HFF-Myc (cell line): Measurements from ENCODE around the gene SGCD.

Experiments used
- DNase-seq: peaks from one replicate; pipeline ENCODE4 v3.0.0-alpha.2; 2011; ENCODE audit warnings: low read depth; ENCODE audit errors: extremely low read depth
- H3K4me3 ChIP-seq: replicated peaks from 2 replicates; pipeline ENCODE4 v1.5.1; 2011; ENCODE audit warnings: low read depth, mild to moderate bottlenecking, control low read depth, low read length
- CTCF ChIP-seq: IDR thresholded peaks from 2 replicates; pipeline ENCODE4 v1.5.1; 2012; ENCODE audit warnings: mild to moderate bottlenecking, low read depth, low read length, control low read depth; ENCODE audit errors: missing control alignments

SGCD gene

GRCh38 chr5:156322666-156323065 is 4.3 kb upstream of the SGCD start:
- no peak for TF ChIP-seq CTCF
- no peak overlapping the region for H3K4me3 ChIP-seq
- no peak for DNase-seq

DNA sequence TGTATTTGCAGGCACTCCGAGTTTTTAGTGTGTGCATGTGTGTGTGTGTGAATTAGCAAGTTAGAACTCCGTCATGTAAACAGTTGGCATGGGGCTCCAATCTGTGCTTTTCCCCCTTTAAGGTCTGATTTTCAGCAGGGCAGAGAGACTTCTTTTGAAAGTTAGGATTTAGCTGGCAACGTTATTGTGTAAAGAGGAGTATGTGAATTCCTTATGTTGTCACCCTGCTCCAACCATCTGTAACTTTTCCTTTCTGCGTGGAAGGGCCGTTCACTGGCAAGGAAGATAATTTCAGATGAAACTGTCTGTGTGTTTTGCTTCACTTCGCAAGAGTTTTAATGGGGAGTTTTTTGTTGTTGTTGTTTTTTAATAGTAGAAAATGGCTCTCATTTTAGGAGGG is 332 bp downstream of the SGCD start:
- TF ChIP-seq CTCF: no peak
- no peak for DNase-seq
- peak overlapping the region; percentile 60 for H3K4me3 ChIP-seq

GRCh38 chr5:156328161-156328560 is 1.2 kb downstream of the SGCD start:
- no peak for TF ChIP-seq CTCF
- peak overlapping the region; percentile 60 for H3K4me3 ChIP-seq
- no peak for DNase-seq

GRCh38 chr5:156328766-156329165 is 1.8 kb downstream of the SGCD start:
- TF ChIP-seq CTCF: no peak
- H3K4me3 ChIP-seq: peak overlapping the region; percentile 60
- DNase-seq: no peak

DNA sequence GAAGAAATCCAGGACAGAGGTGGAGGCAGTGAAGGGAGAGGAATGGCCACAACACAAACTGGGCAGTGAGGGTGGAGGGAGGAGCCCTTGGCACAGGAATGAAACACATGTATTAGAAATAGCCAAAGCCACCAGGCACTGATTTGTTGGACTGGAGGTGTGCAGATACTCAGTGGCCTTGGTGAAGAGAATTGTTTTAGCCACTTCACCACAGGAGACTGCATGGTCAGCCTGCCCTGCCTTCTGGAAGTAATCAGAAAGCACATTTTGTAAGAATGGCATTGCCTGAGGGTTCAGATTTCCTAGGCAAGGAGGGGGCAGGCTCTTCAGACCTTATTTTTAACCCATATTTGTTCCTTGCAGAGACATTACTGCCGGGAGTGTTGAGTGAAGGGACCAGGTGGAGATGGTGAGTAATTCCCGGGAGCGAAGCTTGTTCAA is 2.2 kb downstream of the SGCD start:
- peak overlapping the region; percentile 60 for H3K4me3 ChIP-seq
- no peak for TF ChIP-seq CTCF
- peak; percentile 75 for DNase-seq

GRCh38 chr5:156330141-156330870 is 3.3 kb downstream of the SGCD start:
- H3K4me3 ChIP-seq: no peak overlapping the region
- no peak for DNase-seq
- TF ChIP-seq CTCF: no peak

DNA sequence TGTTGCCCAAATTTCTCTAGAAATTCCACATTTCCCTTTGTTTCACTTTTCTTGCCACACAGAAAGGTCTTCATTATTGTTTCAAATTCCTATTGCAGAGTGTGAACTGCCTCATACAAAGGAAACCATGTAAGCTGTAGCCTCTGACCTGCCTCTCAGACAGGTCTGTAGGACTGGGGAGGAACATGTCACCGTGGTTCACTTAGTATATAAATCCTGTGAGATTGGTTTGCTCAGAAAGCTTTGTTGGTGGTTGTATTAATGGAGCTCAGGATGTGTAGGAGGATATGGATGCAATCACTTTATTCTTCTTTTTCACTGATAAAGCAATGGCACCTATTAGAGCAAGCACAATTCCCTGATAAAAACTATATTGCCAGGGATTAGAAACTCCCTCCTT is 4.2 kb downstream of the SGCD start:
- DNase-seq: no peak
- TF ChIP-seq CTCF: no peak
- no peak overlapping the region for H3K4me3 ChIP-seq
